C4-2B (cell line): ENCODE data around the gene GAL3ST1.

Source experiments
- H3K27ac ChIP-seq: fragments of 450-650 bp; 2 replicates; pipeline ENCODE4 v1.5.1; 2017
- ZFX ChIP-seq: fragments of 450-650 bp; IDR thresholded peaks from 2 replicates; pipeline ENCODE4 v1.6.1; 2017
- TF ChIP-seq, protein P1 (sequence below): fragments of 450-650 bp; conservative IDR thresholded peaks from 2 replicates; pipeline ENCODE4 v1.5.1; 2017; ENCODE audit warnings: mild to moderate bottlenecking

GAL3ST1 gene

DNA sequence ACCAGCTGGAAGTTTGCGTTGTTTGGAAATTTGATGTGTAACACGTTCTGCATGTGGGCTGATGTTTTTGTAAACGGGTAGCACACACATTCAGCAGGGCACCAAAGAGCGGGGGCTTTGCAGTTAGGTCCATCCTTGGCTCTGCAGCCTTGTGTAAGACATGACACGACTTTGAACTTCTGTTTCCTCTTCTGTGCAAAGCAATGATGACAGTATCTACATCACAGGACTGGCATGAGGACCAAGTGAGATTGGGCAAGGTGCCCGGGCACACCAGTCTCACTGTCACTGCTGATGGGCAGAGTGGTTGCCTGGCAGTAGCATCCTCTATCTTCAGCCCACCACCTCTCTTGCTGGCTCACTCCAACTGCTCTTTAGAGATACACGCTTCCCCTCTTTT is 35.8 kb upstream of the GAL3ST1 start:
- no peak overlapping the region for H3K27ac ChIP-seq
- no peak for TF ChIP-seq ZFX
- TF ChIP-seq, protein P1, sequence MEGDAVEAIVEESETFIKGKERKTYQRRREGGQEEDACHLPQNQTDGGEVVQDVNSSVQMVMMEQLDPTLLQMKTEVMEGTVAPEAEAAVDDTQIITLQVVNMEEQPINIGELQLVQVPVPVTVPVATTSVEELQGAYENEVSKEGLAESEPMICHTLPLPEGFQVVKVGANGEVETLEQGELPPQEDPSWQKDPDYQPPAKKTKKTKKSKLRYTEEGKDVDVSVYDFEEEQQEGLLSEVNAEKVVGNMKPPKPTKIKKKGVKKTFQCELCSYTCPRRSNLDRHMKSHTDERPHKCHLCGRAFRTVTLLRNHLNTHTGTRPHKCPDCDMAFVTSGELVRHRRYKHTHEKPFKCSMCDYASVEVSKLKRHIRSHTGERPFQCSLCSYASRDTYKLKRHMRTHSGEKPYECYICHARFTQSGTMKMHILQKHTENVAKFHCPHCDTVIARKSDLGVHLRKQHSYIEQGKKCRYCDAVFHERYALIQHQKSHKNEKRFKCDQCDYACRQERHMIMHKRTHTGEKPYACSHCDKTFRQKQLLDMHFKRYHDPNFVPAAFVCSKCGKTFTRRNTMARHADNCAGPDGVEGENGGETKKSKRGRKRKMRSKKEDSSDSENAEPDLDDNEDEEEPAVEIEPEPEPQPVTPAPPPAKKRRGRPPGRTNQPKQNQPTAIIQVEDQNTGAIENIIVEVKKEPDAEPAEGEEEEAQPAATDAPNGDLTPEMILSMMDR, result no peak

DNA sequence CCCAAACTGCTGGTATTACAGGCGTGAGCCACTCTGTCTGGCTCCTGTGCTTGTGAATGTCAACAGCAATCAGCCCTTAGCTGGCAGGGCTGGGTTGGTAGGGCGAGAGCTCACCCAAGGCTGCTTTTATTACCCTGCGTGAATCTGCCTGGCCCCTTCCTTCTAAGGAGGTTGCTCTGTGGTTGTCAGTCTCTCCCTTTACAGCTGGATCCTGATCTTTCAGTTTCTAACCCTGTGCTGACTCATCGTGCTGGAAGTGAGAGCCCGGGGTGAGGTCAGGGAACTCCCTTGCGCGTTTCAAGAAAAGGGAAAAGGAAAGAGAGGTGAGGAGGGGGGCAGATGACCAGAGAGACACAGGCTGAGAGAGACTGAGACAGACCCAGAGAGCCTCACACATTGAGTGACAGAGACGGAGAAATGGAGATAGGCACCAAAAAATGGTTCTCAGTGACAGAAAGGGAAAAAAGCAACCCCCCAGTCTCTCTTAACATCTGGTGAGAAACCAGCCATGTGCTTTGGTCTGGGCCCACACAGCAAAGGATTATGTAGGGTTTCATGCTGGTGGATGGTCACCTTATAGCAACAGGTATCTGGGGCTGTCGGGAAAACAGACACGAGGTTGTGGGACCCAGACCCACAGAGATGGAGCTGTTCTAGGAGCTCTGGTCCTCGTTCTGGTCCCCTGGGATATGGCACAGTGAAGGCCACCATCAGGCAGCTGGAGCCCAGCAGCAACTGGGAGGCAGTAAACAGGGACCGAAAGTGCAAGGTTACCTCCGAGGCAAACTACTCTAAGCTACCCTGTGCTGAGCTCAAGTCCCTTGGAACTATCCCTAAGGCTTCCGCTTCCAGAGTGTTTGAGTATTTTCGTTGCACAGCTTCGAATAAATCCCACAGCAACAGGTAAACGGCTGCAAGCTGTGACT is 35.1 kb upstream of the GAL3ST1 start:
- H3K27ac ChIP-seq, result no peak overlapping the region

DNA sequence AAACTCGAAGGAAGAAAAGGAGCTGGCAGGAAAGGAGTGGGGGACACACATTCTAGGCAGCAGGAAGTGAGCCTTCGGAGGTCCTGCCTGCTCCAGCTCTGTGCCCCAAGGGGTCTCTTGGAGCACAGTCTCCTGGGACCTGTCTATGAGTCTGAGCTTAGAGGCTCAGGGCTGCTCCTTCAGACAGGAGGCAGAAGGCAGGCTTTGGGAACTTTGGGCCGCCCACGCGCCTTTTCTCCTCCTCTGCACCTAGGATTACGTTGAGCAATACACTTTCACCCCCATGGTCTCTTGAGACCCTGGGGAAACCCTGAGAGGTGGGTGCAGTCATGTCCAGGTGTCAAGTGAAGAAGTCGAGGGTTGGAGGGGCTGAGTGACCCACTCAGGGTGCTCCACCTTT is 33.5 kb upstream of the GAL3ST1 start:
- H3K27ac ChIP-seq, result no peak overlapping the region
- no peak for TF ChIP-seq ZFX
- TF ChIP-seq, protein P1, result no peak

More for the DNA sequence above, 35.1 kb upstream of the GAL3ST1 start:
- TF ChIP-seq, protein P1, result no peak
- no peak for TF ChIP-seq ZFX

DNA sequence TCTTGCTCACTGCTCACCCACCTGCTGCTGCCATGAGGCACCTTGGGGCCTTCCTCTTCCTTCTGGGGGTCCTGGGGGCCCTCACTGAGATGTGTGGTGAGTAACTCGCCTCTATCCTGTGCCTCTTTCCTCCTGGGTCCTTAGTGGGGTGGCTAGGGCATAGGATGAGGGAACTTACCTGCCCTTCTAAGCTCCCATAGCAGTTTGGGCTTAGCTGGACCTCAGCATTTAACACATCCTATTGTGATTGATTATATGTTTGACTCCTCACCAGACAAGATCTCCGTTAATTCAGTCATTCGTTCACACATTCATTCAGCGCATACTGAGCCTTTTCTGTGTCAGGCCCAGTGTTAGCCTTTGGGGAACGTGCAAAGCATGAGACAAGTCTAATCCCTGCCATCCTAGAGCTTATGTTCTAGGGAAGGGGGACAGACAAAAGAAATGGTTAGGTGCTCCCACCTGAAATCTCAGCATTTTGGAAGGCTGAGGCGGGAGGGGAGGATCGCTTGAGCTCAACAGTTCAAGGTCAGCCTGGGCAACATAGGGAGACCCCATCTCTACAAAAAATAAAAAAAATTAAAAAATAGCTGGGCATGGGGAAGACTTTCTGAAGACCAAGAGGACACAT is 33.0 kb upstream of the GAL3ST1 start:
- no peak overlapping the region for H3K27ac ChIP-seq
- no peak for TF ChIP-seq ZFX
- TF ChIP-seq, protein P1, result no peak

DNA sequence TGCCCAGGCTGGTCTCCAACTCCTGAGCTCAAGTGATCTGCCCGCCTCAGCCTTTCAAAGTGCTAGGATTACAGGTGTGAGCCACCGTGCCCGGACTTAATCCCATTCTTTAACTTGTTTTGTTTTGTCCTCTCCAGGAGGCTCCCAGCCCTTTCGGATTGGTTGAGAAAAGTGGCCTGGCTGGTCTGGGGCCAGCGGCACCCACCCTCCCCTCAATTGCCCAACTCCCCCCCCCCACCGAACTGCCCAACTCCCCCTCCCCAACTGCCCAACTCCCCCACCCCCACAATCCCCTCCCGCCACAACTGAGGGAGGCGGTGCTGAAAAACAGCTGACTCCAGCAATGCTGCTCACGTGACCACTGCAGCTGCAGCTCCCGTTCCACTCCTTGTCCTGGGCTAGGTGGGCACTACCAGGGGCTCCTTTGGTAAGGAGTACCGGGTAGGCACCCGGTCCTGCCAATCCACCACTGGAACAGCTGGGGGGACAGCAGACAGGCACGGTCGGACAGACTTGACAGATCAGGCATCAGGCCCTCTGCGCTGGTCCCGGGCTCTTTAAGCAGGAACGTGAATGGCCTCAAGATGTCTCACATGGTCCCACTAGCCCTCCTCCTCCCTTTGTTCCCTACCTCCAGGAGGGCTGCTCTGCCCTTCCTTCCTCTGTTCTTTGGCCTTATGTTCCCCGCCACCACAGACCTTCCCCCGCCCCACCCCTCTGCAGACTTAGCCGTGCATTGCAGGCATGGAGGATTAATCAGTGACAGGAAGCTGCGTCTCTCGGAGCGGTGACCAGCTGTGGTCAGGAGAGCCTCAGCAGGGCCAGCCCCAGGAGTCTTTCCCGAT is 32.2 kb upstream of the GAL3ST1 start, which contains the start of gene TCN2:
Gene TCN2, plus strand, starts transcription at position 720 of the 845 bp plus-strand sequence. CDS start 158 bp downstream, outside the sequence.
- H3K27ac ChIP-seq, result no peak within 1 kb of the TSS
- TF ChIP-seq, protein P1, result no peak

DNA sequence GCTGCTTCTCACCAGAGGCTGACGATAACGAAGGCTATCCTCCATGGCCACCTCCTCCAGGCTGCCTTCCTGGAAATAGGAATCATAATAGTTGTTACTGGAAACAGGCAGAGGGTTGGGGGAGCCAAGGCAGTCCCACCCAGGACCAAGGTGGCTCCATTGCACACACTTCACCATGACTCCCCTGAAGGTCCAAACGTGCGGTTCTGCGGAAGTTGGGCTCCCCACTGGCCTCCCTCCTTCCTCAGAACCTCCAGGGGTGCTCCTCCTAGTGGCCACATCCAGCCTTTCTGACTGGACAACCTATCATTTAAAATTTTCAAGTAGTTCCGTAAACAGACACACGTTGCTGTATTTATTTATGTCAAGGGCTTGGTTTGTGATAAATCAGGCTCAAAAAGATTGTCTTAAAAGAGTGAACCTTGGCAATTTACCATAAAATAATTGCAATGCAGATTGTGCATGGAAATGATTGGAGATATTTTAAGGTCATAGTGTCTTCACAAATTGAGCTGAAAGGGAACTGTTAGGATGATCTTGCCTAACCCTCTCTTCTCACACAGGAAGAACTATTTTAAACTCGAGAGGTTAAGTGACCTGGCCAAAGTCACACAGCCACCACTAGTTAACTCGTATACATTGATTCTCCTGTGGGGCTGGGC is 31.1 kb upstream of the GAL3ST1 start:
- no peak for TF ChIP-seq ZFX
- TF ChIP-seq, protein P1, result peak; percentile 92
- H3K27ac ChIP-seq, result no peak overlapping the region
